ENCODE results near the gene BICC1. TPM values are rescaled to one million over a fixed set of nuclear protein-coding genes. Genes with fewer than 3 reads are reported as not detected.
A peak's percentile ranks its signal among the peaks of the same experiment; 100 is the strongest.

The BICC1 gene
- total RNA-seq, 4 donors from 2014 or later, result 4.7 to 29.7 (median 18.0) TPM

DNA sequence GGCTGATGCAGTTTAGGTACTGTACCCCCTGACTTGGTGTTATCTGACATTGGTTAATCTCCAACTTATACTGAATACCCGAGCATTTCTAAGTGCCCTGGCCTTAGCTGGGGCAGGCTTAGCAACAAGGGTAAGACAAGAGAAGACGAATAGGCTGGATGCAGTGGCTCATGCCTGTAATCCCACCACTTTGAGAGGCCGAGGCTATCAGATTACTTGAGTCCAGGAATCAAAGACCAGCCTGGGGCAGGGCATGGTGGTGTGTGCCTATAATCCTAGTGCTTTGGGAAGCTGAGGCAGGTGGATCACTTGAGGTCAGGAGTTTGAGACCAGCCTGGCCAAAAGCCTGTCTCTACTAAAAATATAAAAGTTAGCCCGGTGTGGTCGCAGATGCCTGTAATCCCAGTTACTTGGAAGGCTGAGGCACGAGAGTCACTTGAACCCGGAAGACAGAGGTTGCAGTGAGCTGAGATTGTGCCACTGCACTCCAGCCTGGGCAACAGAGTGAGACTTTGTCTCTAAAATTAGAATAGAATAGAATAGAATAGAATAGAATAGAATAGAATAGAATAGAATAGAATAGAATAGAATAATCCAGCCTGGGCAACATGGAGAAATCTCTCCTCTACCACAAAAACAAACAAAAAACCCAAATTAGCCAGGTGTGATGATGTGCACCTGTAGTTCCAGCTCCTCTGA is 108.9 kb downstream of the BICC1 start:
- H3K27me3 ChIP-seq, result no peaks in the 10 kb centered on the region
- TF ChIP-seq POLR2A (IDR thresholded peaks at IDR 0.05), result no peak
- TF ChIP-seq, protein P1, sequence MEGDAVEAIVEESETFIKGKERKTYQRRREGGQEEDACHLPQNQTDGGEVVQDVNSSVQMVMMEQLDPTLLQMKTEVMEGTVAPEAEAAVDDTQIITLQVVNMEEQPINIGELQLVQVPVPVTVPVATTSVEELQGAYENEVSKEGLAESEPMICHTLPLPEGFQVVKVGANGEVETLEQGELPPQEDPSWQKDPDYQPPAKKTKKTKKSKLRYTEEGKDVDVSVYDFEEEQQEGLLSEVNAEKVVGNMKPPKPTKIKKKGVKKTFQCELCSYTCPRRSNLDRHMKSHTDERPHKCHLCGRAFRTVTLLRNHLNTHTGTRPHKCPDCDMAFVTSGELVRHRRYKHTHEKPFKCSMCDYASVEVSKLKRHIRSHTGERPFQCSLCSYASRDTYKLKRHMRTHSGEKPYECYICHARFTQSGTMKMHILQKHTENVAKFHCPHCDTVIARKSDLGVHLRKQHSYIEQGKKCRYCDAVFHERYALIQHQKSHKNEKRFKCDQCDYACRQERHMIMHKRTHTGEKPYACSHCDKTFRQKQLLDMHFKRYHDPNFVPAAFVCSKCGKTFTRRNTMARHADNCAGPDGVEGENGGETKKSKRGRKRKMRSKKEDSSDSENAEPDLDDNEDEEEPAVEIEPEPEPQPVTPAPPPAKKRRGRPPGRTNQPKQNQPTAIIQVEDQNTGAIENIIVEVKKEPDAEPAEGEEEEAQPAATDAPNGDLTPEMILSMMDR (IDR thresholded peaks at IDR 0.05 in 4 of 5, conservative IDR thresholded peaks at IDR 0.05 in 1 of 5), result no peak
- H3K4me3 ChIP-seq, result no peak overlapping the region
- peak in 1 of 2 donors; percentile 69 for ATAC-seq
- in situ Hi-C loops (cut with MboI; ENCODE audit: low sequenced_read_pairs in 4 of 4) (no loop called here), intact Hi-C loops (cut with DNase I; ENCODE audit: low total_unique reads) (no loop called here)
- no peaks in the 10 kb centered on the region for H3K9me3 ChIP-seq
- no peaks in the 10 kb centered on the region for H3K36me3 ChIP-seq
- DNase-seq, result peak in 1 of 2 donors; percentile 22
- H3K4me1 ChIP-seq, result peaks cover 13 to 16% of the 10 kb centered on the region in 2 donors
- H3K27ac ChIP-seq, result peak overlapping the region in 3 of 4 donors; percentile 55 to 78 (median 65)

DNA sequence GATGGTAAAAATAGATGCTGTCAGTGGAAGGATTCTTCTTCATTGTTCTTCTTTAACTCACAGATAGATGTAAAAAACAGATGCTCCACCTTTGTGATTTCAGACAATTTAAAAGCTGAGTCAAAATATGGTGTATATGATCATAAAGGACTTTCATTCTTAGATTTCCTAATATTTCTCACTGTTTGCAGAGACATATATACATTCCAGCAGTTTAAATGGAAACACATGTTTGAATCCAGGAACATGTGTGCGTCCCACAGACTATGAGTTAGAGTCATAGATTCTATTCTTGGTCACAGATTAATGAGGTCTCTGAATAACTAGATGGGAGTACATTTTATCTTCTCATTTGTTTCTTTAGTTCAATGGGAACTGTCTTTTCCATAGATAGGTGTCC is 109.6 kb downstream of the BICC1 start:
- intact Hi-C loops (cut with DNase I; ENCODE audit: low total_unique reads), result no loop called here
- Histone ChIP-seq H3K4me3 (no peak overlapping the region), H3K9me3 (no peaks in the 10 kb centered on the region), H3K4me1 (peaks cover 13 to 16% of the 10 kb centered on the region in 2 donors), H3K36me3 (no peaks in the 10 kb centered on the region), H3K27ac (peak overlapping the region in 3 of 4 donors; percentile 55 to 72 (median 65)), H3K27me3 (no peaks in the 10 kb centered on the region)
- no peak for DNase-seq
- TF ChIP-seq, protein P1 (IDR thresholded peaks at IDR 0.05 in 4 of 5, conservative IDR thresholded peaks at IDR 0.05 in 1 of 5), result no peak
- no peak for TF ChIP-seq POLR2A (IDR thresholded peaks at IDR 0.05)
- ATAC-seq, result no peak
- in situ Hi-C loops (cut with MboI; ENCODE audit: low sequenced_read_pairs in 4 of 4), result no loop called here

DNA sequence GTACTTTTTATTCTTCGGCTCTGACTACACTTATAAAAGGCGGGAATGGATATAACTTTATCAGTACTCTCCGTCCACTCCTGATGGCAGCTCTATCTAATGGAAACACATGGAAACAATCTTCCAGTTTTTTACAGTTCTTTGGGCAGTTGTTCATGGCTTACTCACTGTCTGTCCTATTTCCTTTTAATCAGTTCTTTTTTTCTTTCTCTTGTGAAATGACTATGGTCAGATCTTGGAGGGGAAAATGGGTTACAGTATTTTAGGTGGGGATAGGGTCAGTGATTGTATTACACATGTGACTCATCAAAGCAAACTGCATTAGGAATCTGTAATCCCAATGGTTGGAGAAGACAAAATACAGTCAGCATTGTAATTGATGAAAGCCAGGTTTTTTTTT is 112.4 kb downstream of the BICC1 start:
- in situ Hi-C loops (cut with MboI; ENCODE audit: low sequenced_read_pairs in 4 of 4) (no loop called here), intact Hi-C loops (cut with DNase I; ENCODE audit: low total_unique reads) (no loop called here)
- Histone ChIP-seq H3K27ac (no peak overlapping the region), H3K9me3 (no peaks in the 10 kb centered on the region), H3K4me1 (peaks cover 13 to 16% of the 10 kb centered on the region in 2 donors), H3K27me3 (no peaks in the 10 kb centered on the region), H3K36me3 (no peaks in the 10 kb centered on the region), H3K4me3 (no peak overlapping the region)
- ATAC-seq, result no peak
- no peak for DNase-seq
- TF ChIP-seq, protein P1 (IDR thresholded peaks at IDR 0.05 in 4 of 5, conservative IDR thresholded peaks at IDR 0.05 in 1 of 5), result no peak
- TF ChIP-seq POLR2A (IDR thresholded peaks at IDR 0.05), result no peak

DNA sequence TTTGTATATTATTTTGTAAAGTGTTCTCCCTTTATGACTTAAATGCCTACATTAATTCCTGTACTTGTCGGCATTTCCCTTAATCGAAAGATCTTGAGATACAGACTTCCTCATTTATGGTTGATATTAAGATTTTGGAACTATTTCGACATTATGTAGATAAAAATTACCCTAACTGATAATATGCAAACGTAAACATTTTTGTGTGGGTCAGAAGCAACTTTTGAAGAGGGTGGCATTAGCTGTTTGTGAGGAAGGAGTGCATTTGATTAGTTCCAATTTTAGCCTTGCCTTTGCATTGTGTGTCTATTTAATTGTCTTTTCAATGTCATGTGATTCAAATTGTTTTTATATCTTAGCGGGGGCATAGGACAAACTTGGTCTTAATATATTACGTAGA is 114.7 kb downstream of the BICC1 start:
- H3K27ac ChIP-seq, result peak overlapping the region in 1 of 4 donors; percentile 12
- H3K36me3 ChIP-seq, result no peaks in the 10 kb centered on the region
- TF ChIP-seq, protein P1 (IDR thresholded peaks at IDR 0.05 in 4 of 5, conservative IDR thresholded peaks at IDR 0.05 in 1 of 5), result no peak
- TF ChIP-seq POLR2A (IDR thresholded peaks at IDR 0.05), result no peak
- H3K9me3 ChIP-seq, result no peaks in the 10 kb centered on the region
- ATAC-seq, result no peak
- peaks cover 10% of the 10 kb centered on the region in 2 donors for H3K4me1 ChIP-seq
- in situ Hi-C loops (cut with MboI; ENCODE audit: low sequenced_read_pairs in 4 of 4), result no loop called here
- H3K27me3 ChIP-seq, result no peaks in the 10 kb centered on the region
- intact Hi-C loops (cut with DNase I; ENCODE audit: low total_unique reads), result no loop called here
- DNase-seq, result no peak
- H3K4me3 ChIP-seq, result no peak overlapping the region
